NCI-H446 treated with DMSO at 0.1 percent for 48 hours (cell line): ENCODE data around the gene PRSS2.
"Not testable (repeated sequence)": the region's sequence is repeated elsewhere in the genome, so short reads cannot be mapped to it uniquely, and the experiment has no call there.

Experiments used
- DNase-seq: peaks from one replicate; lab custom pipeline; 2025; lab: John Stamatoyannopoulos, UW

PRSS2 gene

DNA sequence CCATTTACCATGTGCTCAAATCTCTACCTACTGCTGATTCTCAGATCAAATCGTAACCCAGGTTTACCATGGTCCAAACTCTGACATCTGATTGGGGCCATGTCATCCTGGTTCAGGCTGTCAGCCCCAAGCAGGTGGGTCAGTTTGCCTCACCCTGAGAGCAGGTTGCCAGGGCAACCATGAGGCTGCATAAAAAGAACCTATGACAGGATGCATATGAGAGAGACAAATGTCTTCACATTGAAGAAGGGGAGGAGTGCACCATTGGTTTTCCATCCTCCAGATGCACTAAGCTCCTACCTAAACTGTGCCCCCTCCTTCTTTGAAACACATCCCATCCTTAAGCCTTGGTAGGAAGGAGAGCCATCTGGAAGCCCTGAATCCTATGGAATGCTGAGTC is 11.3 kb upstream of the PRSS2 start:
- DNase-seq, result no peak

DNA sequence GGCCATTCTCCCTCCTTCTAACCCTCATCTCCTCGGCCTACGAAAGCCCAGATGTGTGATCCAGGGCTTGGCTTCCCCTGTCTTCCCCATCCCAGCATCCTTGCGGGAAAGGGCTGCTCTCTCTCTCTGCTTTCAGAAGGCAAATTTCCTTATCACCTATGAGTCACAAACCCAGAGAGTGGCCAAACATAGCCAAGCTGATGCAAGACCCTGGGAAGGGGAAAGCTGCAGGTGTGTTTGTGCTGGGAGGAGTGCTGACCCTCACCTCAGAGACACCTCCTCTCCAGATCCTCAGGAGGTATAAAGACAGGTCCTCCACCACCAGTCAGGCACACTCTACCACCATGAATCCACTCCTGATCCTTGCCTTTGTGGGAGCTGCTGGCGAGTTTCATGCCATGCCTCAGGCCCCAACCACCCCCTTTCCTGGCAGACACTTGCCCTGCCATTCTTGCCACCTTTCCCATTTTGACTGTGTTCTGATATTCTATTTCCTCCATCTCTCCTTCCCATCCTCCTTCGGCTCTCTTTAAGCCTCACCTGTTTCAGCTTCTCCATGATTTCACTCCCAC is 10.6 kb upstream of the PRSS2 start:
- no peak for DNase-seq

DNA sequence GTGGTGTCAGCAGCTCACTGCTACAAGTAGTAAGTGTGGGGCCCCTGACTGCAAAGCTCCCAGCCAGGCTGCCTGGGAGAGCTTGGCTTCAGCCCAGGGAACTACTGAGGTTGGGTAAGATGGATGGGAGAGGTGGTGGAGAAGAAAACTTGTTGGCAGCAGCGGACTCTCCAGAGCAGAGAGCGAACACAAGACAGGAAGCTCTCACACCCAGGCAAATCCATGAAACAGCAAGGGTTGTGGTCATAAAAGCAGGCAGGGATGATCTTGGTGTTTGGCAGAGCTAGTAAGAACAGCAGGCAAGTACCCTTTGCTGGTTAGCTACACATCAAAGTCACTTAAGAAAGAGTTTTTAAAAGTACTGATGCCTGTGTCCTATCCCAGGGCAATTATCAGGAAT is 9.2 kb upstream of the PRSS2 start:
- DNase-seq, result not testable (repeated sequence)

DNA sequence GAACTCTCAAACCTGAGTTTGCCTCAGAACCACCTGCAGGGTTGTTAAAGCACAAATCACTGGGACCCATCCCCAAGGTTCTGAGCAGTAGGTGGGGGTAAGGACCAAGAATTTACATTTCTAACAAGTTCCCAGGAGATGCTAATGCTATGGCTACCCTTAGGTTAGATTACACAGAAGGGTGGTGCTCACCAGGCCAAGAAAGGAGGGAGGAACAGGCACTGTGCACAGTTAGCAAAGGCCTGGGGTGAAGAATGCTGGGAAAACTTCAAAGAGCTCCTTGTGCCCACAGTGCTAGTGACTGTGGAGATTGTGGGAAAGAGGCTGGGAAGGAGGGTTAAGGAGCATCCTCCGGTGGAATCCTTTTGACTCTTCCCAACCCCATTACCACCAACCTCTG is 8.7 kb upstream of the PRSS2 start:
- no peak for DNase-seq

DNA sequence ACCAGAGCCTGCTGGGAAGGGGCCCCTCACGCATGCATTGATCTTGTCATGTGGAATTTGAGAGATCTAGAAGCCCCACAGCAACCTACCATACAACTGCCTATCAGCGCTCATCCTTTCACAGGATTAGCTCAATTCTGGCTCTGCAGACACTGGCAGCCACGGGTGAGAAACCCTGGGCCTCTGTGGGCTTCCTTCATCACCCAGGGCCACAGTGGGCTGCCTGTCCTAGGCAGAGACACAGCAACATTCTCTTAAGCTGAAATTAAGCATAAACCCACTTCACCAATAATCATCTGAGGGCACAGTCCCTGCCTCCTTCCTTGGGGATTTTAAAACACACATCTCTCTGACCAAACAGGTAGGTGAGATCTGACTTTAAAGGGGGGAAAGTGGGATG is 3.3 kb upstream of the PRSS2 start:
- DNase-seq, result no peak

DNA sequence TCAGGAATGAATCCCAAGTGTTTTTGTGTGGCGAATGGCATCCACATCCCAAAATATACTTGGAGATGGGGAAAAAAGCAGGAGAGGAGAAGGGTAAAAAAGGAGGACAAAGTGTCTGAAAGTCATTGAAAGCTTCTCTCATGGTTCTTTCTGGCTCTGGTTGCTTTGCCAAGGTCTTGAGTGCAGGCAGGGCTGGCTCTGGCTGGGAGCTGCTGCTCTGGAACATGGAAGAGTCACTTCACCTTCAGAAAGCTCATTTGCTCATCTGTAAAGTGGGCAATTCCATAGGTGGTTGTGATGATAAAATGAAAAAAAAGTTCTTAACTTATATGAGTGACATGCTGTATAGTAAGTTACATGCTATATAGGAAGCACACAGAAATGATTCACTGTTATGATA is 2.9 kb upstream of the PRSS2 start:
- DNase-seq, result no peak

DNA sequence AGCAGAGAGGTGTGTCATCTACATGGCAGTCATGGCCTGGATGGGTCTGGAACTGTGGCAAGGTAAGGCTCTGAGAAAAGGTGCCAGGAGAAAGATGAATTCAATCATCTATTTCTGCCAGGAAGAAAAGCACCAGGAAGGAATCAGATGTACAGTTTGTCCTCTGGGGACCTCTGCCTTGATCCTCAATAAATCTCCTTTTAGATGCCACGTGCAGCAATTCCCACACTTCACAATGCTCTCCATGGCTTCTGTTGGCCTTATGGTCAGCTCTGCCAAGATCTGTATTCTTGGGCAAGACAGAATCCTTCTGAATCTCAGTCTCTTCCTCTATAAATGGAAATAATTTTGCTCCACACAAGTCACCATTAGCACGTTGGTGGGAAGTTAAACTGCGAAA is 1.9 kb upstream of the PRSS2 start:
- DNase-seq, result not testable (repeated sequence)

DNA sequence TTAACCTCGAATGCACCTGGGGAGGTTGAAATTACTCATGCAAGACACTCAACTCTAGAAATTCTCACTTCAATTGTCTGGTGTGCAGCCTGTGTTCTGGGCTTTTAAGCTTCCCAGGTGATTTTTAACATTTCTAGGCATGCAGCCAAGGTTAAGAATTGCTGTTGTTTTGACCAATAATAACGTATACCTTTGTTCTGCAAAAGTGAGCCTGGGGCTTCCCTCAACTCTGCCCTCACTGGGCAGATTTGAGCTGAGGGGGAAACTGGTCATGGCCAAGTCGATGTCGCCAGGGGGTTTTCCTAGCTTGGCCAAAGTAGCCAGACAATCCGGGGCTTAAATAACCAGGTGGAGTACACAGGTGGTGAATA is 568 bp downstream of the PRSS2 start:
- no peak for DNase-seq

DNA sequence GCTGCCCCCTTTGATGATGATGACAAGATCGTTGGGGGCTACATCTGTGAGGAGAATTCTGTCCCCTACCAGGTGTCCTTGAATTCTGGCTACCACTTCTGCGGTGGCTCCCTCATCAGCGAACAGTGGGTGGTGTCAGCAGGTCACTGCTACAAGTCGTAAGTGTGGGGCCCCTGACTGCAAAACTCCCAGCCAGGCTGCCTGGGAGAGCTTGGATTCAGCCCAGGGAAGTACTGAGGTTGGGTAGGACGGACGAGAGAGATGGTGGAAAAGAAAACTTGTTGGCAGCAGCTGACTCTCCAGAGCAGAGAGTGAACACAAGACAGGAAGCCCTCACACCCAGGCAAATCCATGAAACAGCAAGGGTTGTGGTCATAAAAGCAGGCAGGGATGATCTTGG is 1.3 kb downstream of the PRSS2 start:
- DNase-seq, result no peak

DNA sequence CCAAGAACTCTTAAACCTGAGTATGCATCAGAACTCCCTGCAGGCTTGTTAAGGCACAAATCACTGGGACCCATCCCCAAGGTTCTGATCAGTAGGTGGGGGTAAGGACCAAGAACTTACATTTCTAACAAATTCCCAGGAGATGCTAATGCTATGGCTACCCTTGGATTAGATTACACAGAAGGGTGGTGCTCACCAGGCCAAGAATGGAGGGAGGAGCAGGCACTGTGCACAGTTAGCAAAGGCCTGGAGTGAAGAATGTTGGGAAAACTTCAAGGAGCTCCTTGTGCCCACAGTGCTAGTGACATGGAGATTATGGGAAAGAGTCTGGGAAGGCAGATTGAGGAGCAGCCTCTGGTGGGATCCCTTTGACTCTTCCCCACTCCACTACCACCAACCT is 1.9 kb downstream of the PRSS2 start:
- DNase-seq, result no peak

DNA sequence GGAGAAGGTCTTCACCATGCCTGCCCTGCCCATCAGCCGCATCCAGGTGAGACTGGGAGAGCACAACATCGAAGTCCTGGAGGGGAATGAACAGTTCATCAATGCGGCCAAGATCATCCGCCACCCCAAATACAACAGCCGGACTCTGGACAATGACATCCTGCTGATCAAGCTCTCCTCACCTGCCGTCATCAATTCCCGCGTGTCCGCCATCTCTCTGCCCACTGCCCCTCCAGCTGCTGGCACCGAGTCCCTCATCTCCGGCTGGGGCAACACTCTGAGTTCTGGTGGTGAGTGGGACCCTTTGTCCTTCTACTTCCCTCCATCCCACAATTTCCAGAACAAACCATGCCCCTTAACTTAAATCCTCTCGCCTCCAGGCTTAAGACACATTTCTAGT is 2.5 kb downstream of the PRSS2 start:
- DNase-seq, result no peak

DNA sequence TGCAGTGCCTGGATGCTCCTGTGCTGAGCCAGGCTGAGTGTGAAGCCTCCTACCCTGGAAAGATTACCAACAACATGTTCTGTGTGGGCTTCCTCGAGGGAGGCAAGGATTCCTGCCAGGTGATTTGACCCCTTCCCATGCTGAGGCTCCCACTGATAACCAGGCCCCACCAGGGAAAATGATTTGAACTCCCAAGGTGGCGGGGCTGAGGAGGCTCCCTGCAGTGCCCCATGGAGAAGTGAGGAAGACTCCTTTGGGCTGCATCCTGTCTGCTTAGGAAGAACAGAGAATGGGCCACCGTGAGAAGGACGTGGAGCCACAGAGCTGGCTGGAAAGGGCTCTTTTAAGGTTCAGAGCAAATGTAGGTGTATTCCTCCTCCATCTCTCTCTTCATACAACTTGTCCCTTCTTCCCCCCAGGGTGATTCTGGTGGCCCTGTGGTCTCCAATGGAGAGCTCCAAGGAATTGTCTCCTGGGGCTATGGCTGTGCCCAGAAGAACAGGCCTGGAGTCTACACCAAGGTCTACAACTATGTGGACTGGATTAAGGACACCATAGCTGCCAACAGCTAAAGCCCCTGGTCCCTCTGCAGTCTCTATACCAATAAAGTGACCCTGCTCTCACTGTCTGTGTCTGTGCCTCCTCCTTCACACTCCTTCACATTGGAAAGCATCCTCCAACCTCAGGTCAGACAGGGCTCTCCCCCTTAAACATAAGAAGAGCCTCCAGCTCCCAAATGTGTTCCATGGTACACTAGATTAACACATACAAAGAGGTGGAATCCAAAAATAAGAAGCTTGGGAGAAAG is 3.4 kb downstream of the PRSS2 start:
- DNase-seq, result no peak

DNA sequence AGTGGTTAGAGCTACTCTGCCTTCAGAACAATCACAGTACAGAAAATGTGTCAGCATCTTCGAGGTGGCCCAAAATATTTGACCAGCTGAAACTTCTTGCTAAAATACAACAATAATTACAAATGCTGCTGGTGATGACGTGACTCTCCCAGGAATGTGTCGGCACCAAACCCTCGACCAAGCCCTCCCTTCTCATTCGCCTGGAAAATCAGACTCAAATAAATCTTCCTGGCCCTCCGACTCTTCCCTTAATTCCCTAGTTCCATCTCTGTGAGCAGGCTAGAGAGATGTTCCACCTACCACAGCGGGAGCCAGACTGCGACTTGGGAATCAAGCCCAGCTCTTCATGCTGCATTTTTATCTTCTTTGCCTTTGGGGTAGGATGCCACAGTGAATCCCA is 4.1 kb downstream of the PRSS2 start:
- no peak for DNase-seq

DNA sequence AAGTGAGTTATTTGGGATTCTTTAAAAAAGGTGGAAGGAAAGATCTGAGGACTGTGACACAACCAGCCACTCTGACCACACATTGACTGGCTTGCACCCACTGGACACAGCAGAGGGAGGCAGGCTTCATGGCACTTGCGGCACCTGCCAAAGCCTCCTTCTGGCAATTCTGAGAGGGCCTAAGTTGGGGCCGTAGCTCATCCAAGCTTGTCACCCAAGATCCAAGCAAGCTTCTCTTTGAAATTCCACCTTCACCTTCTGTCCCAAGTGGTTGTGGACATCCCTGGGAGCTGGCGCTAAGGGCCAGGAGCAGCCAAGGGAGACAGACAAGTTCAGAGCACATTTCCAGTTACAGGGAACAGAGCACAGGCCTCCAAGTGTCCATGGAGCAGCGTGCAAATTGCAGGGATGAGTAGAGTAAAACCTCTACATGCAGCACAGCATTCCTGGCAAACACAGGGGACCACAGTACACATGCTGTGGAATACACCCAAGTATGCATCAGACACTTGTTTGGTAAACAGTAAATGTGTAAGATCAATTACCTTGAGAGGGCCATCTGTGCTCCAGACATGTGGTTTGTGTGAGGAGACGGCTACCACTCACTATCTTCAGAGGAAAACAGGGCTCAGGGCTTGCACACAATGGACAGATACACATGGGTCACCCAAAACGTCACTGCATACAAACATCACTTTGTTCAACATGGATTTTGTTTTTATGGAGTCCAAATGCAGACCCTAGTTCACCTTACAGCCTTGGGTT is 4.8 kb downstream of the PRSS2 start:
- DNase-seq, result not testable (repeated sequence)

DNA sequence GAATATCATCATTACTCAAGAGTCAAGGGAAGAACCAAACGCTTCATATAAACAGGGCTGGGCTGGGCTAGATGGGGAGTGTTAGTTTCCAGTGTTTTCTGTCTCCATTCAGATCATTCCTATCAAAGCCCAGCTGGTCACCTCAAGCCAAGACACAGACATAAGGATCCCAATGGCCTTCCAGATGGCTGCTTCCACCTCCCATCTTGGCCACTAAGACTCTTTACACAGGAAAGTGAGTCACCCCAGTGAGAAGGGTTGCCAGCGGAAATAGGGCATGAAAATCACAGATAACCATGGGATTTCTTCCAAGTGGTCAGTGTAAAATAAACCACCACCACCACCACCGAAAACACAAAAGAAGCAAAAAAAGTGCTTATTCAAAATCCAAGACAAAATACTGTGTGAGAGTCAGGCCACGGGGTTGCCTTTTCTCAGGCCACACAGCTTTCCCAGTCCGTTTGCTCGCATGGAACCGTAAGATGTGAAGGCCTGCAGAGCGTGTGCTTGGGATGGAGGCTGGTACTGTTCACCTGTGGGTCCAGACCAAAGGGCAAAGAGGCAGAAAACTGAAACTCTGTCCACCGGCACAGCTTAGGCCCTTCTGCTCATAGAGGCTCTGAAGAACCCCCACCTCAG is 5.6 kb downstream of the PRSS2 start:
- DNase-seq, result no peak

DNA sequence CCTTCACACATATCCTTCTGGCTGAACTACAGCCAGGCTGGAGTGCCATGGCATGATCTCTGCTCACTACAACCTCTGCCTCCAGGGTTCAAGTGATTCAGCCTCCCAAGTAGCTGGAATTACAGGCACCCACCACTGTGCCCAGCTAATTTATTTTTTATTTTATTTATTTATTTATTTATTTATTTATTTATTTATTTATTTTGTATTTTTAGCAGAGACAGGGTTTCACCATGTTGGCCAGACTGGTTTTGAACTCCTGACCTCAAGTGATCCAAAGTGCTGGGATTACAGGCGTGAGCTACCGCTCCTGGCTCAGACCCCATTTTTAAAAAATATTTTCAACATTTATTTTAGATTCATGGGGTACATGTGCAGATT is 6.1 kb downstream of the PRSS2 start:
- not testable (repeated sequence) for DNase-seq

DNA sequence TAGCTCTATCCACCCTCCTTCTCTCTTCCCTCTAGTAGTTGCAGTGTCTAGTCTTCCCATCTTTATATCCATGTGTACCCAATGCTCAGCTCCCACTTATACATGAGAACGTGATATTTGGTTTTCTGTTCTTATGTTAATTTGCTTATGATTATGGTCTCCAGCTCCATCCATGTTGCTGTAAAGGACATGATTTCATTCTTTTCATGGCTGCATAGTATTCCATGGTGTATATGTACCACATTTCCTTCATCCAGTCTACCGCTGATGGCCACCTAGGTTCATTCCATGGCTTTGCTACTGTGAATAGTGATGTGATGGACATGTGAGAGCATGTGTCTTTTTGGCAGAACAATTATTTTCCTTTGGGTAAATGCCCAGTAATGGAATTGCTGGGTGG is 6.5 kb downstream of the PRSS2 start:
- DNase-seq, result no peak

DNA sequence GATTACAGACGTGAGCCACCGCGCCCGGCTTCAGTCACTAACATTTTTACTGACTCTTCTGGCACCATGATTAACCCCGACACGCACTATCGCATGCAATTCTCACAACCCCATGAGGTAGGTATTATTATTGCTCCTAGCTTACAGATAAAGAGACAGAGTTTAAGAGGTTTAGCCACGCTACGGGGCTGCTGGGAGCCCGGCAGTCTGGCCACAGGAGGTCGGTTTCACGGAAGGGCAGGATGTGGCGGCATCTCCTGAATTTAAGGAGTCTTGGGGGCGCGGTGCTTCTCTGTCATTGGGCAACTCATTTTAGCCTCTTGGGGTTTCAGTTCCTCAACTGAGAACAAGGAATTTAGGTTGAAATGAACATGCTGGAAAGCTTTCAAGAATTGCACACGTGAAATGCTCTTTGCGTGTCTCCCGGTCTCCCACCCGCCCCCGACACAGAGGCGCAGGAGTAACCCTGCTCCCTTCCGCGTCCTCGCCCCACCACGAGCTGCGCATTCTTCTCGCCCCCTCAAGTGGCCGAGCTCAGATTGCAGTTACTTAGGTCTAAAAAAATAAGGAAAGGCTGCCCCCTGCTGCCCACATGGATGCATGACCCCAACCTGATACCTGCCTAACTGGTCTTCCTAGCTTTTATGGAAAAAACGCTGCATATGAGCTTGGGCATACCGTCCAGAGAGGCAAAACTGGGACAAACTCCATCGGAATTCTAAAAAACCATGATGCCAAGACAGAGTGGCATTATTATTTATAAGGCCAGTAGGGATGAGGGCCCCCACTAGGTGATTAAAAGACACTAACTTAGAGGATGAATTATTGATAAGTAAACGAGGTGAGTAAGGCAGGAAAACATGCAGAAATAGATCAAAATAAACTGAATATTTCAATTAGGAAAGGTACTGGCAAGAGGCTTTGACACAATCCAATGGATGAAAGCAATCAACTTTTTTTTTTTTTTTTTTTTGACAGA is 12.4 kb downstream of the PRSS2 start:
- DNase-seq, result peak; percentile 51

DNA sequence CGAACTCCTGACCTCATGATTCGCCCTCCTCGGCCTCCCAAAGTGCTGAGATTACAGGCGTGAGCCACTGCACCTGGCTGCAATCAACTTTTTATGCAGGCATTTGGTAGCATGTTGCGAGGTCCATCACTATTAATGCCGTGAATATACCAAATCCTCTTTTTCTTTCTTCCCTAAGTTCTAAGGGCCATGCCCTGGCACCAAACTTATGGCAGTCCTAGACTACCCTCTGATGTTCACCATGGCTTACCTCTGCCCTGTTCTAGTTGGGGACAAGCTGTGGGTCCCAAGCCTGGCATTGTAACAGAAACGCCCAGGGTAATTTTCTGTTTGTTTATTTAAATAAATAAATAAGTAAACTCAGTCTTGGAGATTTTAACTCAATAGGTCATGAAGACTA is 13.3 kb downstream of the PRSS2 start:
- no peak for DNase-seq

DNA sequence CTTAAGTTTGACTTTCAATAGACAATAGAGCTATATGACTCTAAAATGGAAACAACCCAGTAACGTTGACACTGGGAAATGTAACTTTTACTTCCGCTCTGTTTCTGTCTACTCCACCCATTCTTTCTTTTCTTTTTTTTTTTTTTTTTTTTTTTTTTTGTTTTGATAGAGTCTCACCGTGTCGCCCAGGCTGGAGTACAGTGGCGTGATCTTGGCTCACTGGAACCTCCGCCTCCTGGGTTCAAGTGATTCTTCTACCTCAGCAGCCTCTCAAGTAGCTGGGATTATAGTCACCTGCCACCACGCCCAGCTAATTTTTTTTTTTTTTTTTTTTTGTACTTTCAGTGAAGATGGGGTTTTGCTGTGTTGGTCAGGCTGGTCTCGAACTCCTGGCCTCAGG is 13.9 kb downstream of the PRSS2 start:
- no peak for DNase-seq

DNA sequence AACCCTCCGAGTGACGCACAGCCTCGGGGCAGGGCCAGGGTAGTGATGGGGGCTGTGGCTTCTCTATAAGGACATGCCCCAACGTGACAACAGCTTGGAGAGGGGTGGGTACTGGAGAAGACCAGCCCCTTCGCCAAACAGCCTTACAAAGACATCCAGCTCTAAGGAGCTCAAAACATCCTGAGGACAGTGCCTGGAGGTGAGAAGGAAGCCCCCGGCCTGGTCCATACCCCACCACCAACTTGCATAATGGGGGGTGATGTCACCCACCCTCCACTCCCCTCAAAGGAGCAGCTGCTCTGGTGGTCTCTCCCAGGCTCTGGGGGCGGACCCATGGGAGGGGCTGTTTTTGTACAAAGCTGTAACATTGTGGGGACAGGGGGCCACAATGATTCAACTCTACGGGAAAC is 15.1 kb downstream of the PRSS2 start:
- DNase-seq, result no peak
